ENCODE results near the gene CA10. TPM values are rescaled to one million over a fixed set of nuclear protein-coding genes. Genes with fewer than 3 reads are reported as not detected.

CA10 gene
- total and polyA plus RNA-seq, 2 donors (not counting 1 experiment from before 2014, with no cell fraction given): not detected

DNA sequence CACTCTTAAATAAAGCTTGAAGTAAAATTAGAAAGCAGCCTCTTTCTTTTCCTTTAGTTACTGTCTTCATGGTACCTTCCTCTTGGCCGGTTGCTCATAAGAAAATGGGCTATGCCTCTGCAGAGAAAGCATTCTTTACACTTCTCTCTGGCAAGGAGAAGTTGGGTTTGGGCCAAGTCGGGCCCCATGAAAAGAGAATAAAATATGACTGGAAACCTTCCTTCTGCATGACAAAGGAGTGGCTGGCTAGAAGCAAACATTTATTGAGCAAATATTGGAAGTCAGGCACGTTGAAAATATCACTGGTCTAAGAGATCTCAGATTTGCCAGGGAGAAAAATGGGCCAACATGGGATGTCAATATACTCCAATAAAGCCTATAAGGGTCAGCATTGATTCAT, 126.1 kb downstream of the CA10 start:
- CTCF ChIA-PET: no interaction called here
- Histone ChIP-seq H3K4me3 (ENCODE audit: control extremely low read depth in 1 of 5, extremely low read depth in 1 of 5, insufficient read depth in 1 of 5, low read depth in 2 of 5, low read length in 4 of 5) (no peak overlapping the region), H3K9ac (ENCODE audit: low read length) (no peak overlapping the region), H3K36me3 (replicated peaks in 1 of 2; ENCODE audit: control extremely low read depth in 1 of 2, control insufficient read depth in 1 of 2, extremely low read depth in 1 of 2, insufficient read depth in 2 of 2, low read length in 1 of 2) (no peaks in the 10 kb centered on the region), H3K27ac (ENCODE audit: low read length in 2 of 2) (no peak overlapping the region), H3K9me3 (ENCODE audit: control extremely low read depth in 1 of 3, control insufficient read depth in 2 of 3, insufficient read depth in 1 of 3, low read length in 2 of 3) (no peaks in the 10 kb centered on the region), H3K79me2 (ENCODE audit: control insufficient read depth, insufficient read depth, low read length) (no peaks in the 10 kb centered on the region), H4K20me1 (ENCODE audit: control insufficient read depth, insufficient read depth, low read length, poor library complexity, severe bottlenecking) (no peaks in the 10 kb centered on the region), H3K27me3 (replicated peaks in 1 of 4; ENCODE audit: control extremely low read depth in 1 of 4, control insufficient read depth in 3 of 4, insufficient read depth in 4 of 4, low read length in 3 of 4) (no peaks in the 10 kb centered on the region), H2AFZ (ENCODE audit: insufficient read depth, low read depth, low read length, poor library complexity, severe bottlenecking) (no peak overlapping the region), H3K4me1 (ENCODE audit: control insufficient read depth in 2 of 2, insufficient read depth in 2 of 2, low read length in 2 of 2) (no peaks in the 10 kb centered on the region), H3K4me2 (replicated peaks; ENCODE audit: low read depth, low read length, poor library complexity, severe bottlenecking) (no peak overlapping the region)
- H3K27ac Mint-ChIP-seq: no peak overlapping the region
- H3K27me3 Mint-ChIP-seq: no peaks in the 10 kb centered on the region
- intact Hi-C loops (cut with micrococcal nuclease): no loop called here
- no peak for TF ChIP-seq EZH2 (IDR thresholded peaks at IDR 0.05; ENCODE audit: borderline replicate concordance, insufficient read depth, low read depth, low read length, poor library complexity, severe bottlenecking)
- TF ChIP-seq, protein P1, sequence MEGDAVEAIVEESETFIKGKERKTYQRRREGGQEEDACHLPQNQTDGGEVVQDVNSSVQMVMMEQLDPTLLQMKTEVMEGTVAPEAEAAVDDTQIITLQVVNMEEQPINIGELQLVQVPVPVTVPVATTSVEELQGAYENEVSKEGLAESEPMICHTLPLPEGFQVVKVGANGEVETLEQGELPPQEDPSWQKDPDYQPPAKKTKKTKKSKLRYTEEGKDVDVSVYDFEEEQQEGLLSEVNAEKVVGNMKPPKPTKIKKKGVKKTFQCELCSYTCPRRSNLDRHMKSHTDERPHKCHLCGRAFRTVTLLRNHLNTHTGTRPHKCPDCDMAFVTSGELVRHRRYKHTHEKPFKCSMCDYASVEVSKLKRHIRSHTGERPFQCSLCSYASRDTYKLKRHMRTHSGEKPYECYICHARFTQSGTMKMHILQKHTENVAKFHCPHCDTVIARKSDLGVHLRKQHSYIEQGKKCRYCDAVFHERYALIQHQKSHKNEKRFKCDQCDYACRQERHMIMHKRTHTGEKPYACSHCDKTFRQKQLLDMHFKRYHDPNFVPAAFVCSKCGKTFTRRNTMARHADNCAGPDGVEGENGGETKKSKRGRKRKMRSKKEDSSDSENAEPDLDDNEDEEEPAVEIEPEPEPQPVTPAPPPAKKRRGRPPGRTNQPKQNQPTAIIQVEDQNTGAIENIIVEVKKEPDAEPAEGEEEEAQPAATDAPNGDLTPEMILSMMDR (IDR thresholded peaks at IDR 0.05): no peak
- DNase-seq (no peak), ATAC-seq (ENCODE audit: low read depth) (no peak)
- POLR2A ChIA-PET: no interaction called here
- peaks cover 2% of the 10 kb centered on the region for H3K9me3 Mint-ChIP-seq (ENCODE audit: insufficient read depth)
- H3K4me1 Mint-ChIP-seq: no peaks in the 10 kb centered on the region
- H3K4me3 Mint-ChIP-seq: no peak overlapping the region
- no CpG with 5 or more reads among the region's 3 CpGs for WGBS (ENCODE audit: insufficient coverage)

DNA sequence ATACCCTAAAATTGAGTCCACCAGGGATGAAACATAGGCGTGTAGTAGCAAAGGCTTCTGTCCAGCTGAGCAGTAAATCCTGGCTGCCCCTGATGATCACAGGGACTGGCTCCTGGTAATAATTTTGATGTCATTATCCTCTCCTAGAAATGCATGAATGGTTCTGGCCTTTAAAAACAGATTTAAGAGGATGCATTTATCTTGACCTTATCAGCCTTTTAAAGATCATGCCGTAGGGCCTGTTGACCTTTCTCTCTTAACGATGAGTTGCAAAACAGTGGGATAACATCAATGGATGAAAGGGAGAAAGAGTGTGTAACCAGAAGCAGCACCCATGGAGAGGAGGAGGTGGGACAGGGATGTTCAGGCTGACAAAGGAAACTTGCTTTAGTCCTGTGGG, 128.5 kb downstream of the CA10 start:
- H3K4me3 ChIP-seq (ENCODE audit: control extremely low read depth in 1 of 5, extremely low read depth in 1 of 5, insufficient read depth in 1 of 5, low read depth in 2 of 5, low read length in 4 of 5): no peak overlapping the region
- no peak overlapping the region for H3K27ac ChIP-seq (ENCODE audit: low read length in 2 of 2)
- Mint-ChIP-seq H3K27ac (no peak overlapping the region), H3K9me3 (ENCODE audit: insufficient read depth) (peaks cover 2% of the 10 kb centered on the region), H3K4me1 (no peaks in the 10 kb centered on the region), H3K4me3 (no peak overlapping the region), H3K27me3 (no peaks in the 10 kb centered on the region)
- H3K36me3 ChIP-seq (replicated peaks in 1 of 2; ENCODE audit: control extremely low read depth in 1 of 2, control insufficient read depth in 1 of 2, extremely low read depth in 1 of 2, insufficient read depth in 2 of 2, low read length in 1 of 2): no peaks in the 10 kb centered on the region
- no peak overlapping the region for H3K4me2 ChIP-seq (replicated peaks; ENCODE audit: low read depth, low read length, poor library complexity, severe bottlenecking)
- no peak for ATAC-seq (ENCODE audit: low read depth)
- no peak for DNase-seq
- TF ChIP-seq, protein P1 (IDR thresholded peaks at IDR 0.05): no peak
- TF ChIP-seq EZH2 (IDR thresholded peaks at IDR 0.05; ENCODE audit: borderline replicate concordance, insufficient read depth, low read depth, low read length, poor library complexity, severe bottlenecking): no peak
- ChIA-PET POLR2A (no interaction called here), CTCF (no interaction called here)
- H3K4me1 ChIP-seq (ENCODE audit: control insufficient read depth in 2 of 2, insufficient read depth in 2 of 2, low read length in 2 of 2): no peaks in the 10 kb centered on the region
- H3K9me3 ChIP-seq (ENCODE audit: control extremely low read depth in 1 of 3, control insufficient read depth in 2 of 3, insufficient read depth in 1 of 3, low read length in 2 of 3): no peaks in the 10 kb centered on the region
- H4K20me1 ChIP-seq (ENCODE audit: control insufficient read depth, insufficient read depth, low read length, poor library complexity, severe bottlenecking): no peaks in the 10 kb centered on the region
- intact Hi-C loops (cut with micrococcal nuclease): no loop called here
- H3K27me3 ChIP-seq (replicated peaks in 1 of 4; ENCODE audit: control extremely low read depth in 1 of 4, control insufficient read depth in 3 of 4, insufficient read depth in 4 of 4, low read length in 3 of 4): no peaks in the 10 kb centered on the region
- no peaks in the 10 kb centered on the region for H3K79me2 ChIP-seq (ENCODE audit: control insufficient read depth, insufficient read depth, low read length)
- no peak overlapping the region for H3K9ac ChIP-seq (ENCODE audit: low read length)
- WGBS (ENCODE audit: insufficient coverage): 74% methylated on average over 3 of the region's 3 CpGs
- no peak overlapping the region for H2AFZ ChIP-seq (ENCODE audit: insufficient read depth, low read depth, low read length, poor library complexity, severe bottlenecking)
